Trophoblast cell (in vitro differentiated cells and primary cell): ENCODE data around the gene PCLAF.
"Not testable (repeated sequence)": the region's sequence is repeated elsewhere in the genome, so short reads cannot be mapped to it uniquely, and the experiment has no call there.

ENCODE experiments used
- DNase-seq, 2 donors: peaks; one replicate each; pipeline ENCODE4 v3.0.0-alpha.2; 2016
- H2AFZ ChIP-seq: 2 replicates; pipeline ENCODE4 v1.6.1; 2013; ENCODE audit warnings: low read length, moderate library complexity, mild to moderate bottlenecking; ENCODE audit not compliant: insufficient read depth, poor library complexity
- H2AK5ac ChIP-seq: 2 replicates; pipeline ENCODE4 v1.6.1; 2013; ENCODE audit warnings: mild to moderate bottlenecking, low read length
- H2BK120ac ChIP-seq: 2 replicates; pipeline ENCODE4 v1.6.1; 2013; ENCODE audit warnings: low read length, mild to moderate bottlenecking, moderate library complexity; ENCODE audit not compliant: insufficient read depth, poor library complexity
- H2BK12ac ChIP-seq: 2 replicates; pipeline ENCODE4 v1.6.1; 2013; ENCODE audit warnings: mild to moderate bottlenecking, low read length, moderate library complexity
- H2BK5ac ChIP-seq: 2 replicates; pipeline ENCODE4 v1.6.1; 2013; ENCODE audit warnings: low read length, low read depth, moderate library complexity, mild to moderate bottlenecking; ENCODE audit not compliant: poor library complexity
- H3K14ac ChIP-seq: 2 replicates; pipeline ENCODE4 v1.6.1; 2013; ENCODE audit warnings: mild to moderate bottlenecking, low read length
- H3K18ac ChIP-seq: 2 replicates; pipeline ENCODE4 v1.6.1; 2013; ENCODE audit warnings: mild to moderate bottlenecking, low read length
- H3K23ac ChIP-seq: 2 replicates; pipeline ENCODE4 v1.6.1; 2013; ENCODE audit warnings: low read length
- H3K27ac ChIP-seq: 2 replicates; pipeline ENCODE4 v1.5.1; 2013; ENCODE audit warnings: low read depth, mild to moderate bottlenecking, inconsistent platforms, low read length, moderate library complexity
- H3K27me3 ChIP-seq: 2 replicates; pipeline ENCODE4 v1.6.1; 2013; ENCODE audit warnings: inconsistent platforms, mild to moderate bottlenecking, low read length, moderate library complexity; ENCODE audit not compliant: insufficient read depth
- H3K36me3 ChIP-seq, 2 experiments: 1 replicate in 1 of 2; 2 replicates in 1 of 2; pipeline ENCODE4 v1.6.1; 2013; ENCODE audit warnings: low read length in 2 of 2, mild to moderate bottlenecking in 2 of 2, moderate library complexity in 1 of 2; ENCODE audit not compliant: insufficient read depth in 2 of 2, control insufficient read depth in 1 of 2
- H3K4ac ChIP-seq: 2 replicates; pipeline ENCODE4 v1.6.1; 2013; ENCODE audit warnings: low read depth, mild to moderate bottlenecking, low read length, moderate library complexity
- H3K4me1 ChIP-seq, 2 experiments: 1 replicate in 1 of 2; 2 replicates in 1 of 2; pipeline ENCODE4 v1.6.1; 2013; ENCODE audit warnings: low read length in 2 of 2, mild to moderate bottlenecking in 2 of 2, moderate library complexity in 1 of 2; ENCODE audit not compliant: insufficient read depth in 2 of 2, control insufficient read depth in 1 of 2
- H3K4me2 ChIP-seq: 2 replicates; pipeline ENCODE4 v1.6.1; 2013; ENCODE audit warnings: inconsistent platforms, mild to moderate bottlenecking, low read length, moderate library complexity
- H3K4me3 ChIP-seq: 2 replicates; pipeline ENCODE4 v1.5.1; 2013; ENCODE audit warnings: mild to moderate bottlenecking, low read depth, low read length, inconsistent platforms
- H3K79me1 ChIP-seq: one replicate; pipeline ENCODE4 v1.6.1; 2013; ENCODE audit warnings: low read length
- H3K79me2 ChIP-seq: 2 replicates; pipeline ENCODE4 v1.6.1; 2013; ENCODE audit warnings: low read length, mild to moderate bottlenecking; ENCODE audit not compliant: control insufficient read depth, insufficient read depth, poor library complexity
- H3K9ac ChIP-seq: 2 replicates; pipeline ENCODE4 v1.6.1; 2013; ENCODE audit warnings: mild to moderate bottlenecking, low read length
- H3K9me3 ChIP-seq: 2 replicates; pipeline ENCODE4 v1.6.1; 2013; ENCODE audit warnings: low read depth, mild to moderate bottlenecking, control low read depth, inconsistent platforms, low read length; ENCODE audit not compliant: insufficient read depth
- H4K12ac ChIP-seq: 2 replicates; pipeline ENCODE4 v1.6.1; 2013; ENCODE audit warnings: low read depth, mild to moderate bottlenecking, low read length, moderate library complexity
- H4K8ac ChIP-seq: 2 replicates; pipeline ENCODE4 v1.6.1; 2013; ENCODE audit warnings: low read depth, mild to moderate bottlenecking, low read length, moderate library complexity
- H4K91ac ChIP-seq: one replicate; pipeline ENCODE4 v1.6.1; 2013; ENCODE audit warnings: low read depth, mild to moderate bottlenecking, low read length, moderate library complexity
- WGBS: extraction: QIAGEN DNeasy Blood & Tissue Kit; methylation state at CpG from one replicate; pipeline ENCODE4 v1.1.7; 2013; ENCODE audit warnings: missing lambda C conversion rate; ENCODE audit not compliant: insufficient read length, insufficient coverage; ENCODE audit errors: extremely low coverage; 5-methylcytosine and 5-hydroxymethylcytosine counted together

The PCLAF gene

DNA sequence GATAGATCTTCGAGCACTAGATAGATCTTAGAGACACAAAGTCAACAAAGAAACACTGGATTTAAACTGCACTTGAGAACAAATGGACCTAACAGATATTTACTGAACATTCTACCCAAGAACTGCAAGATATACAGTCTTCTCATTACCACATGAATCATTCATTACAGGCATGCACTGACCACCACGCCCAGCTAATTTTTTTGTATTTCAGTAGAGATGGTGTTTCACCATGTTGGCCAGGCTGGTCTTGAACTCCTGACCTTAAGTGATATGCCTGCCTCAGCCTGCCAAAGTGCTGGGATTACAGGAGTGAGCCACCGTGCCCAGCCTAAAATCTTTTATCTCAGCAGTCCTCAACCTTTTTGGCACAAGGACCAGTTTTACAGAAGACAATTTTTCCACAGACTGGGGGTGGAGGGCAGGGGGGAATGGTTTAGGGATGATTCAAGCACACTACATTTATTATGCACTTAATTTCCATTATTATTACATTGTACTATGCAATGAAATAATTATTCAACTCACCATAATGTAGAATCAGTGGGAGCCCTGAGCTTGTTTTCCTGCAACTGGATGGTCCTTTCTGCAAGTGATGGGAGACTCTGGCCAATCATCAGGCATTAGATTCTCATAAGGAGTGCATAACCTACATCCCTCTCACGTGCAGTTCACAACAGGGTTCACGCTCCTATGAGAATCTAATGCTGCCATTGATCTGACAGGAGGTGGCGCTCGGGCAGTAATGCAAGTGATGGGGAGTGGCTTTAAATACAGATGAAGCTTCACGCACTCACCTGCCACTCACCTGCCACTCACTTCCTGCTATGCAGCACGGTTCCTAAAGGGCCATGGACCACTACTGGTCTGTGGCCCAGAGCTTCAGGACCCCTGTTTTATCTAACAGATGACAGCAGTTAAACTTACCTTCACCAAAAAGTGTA, 47.0 kb downstream of the PCLAF start:
- Histone ChIP-seq H3K23ac (no peak overlapping the region), H2BK12ac (no peak overlapping the region)
- WGBS: no CpG with 5 or more reads among the region's 9 CpGs

DNA sequence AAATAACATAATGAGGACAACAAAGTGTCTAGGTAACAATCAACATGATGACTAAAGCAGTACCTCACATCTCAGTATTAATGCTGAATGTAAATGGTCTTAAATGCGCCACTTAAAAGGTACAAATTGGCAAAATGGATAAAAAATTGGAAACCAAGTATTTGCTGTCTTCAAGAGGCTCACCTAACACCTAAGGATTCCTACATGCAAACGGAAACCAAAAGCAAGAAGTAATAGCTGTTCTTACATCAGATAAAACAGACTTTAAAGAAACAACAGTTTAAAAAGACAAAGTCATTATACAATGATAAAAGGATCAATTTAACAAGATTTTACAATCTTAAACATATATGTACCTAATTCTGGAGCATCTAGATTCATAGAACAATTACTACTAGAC, 47.7 kb downstream of the PCLAF start:
- no peak overlapping the region for H3K27ac ChIP-seq
- H3K9ac ChIP-seq: no peak overlapping the region
- H3K4me2 ChIP-seq: no peak overlapping the region
- H3K79me1 ChIP-seq: no peaks in the 10 kb centered on the region
- H3K36me3 ChIP-seq: no peaks in the 10 kb centered on the region
- no peaks in the 10 kb centered on the region for H3K79me2 ChIP-seq
- H3K9me3 ChIP-seq: no peaks in the 10 kb centered on the region
- no peak for DNase-seq
- no peak overlapping the region for H4K12ac ChIP-seq
- H2BK5ac ChIP-seq: no peak overlapping the region
- H2AK5ac ChIP-seq: no peak overlapping the region
- H3K4me1 ChIP-seq: no peaks in the 10 kb centered on the region
- no peak overlapping the region for H3K23ac ChIP-seq
- WGBS: no CpG with 5 or more reads among the region's 2 CpGs
- H3K4ac ChIP-seq: no peak overlapping the region
- no peak overlapping the region for H3K4me3 ChIP-seq
- no peak overlapping the region for H3K18ac ChIP-seq
- no peaks in the 10 kb centered on the region for H3K27me3 ChIP-seq
- no peak overlapping the region for H2BK120ac ChIP-seq
- no peak overlapping the region for H2AFZ ChIP-seq
- no peak overlapping the region for H2BK12ac ChIP-seq
- no peak overlapping the region for H4K91ac ChIP-seq
- no peak overlapping the region for H4K8ac ChIP-seq
- no peak overlapping the region for H3K14ac ChIP-seq

More for the DNA sequence above, 47.0 kb downstream of the PCLAF start:
- Histone ChIP-seq H3K27me3 (no peaks in the 10 kb centered on the region), H2BK120ac (no peak overlapping the region), H3K4me1 (no peaks in the 10 kb centered on the region), H3K27ac (no peak overlapping the region), H3K36me3 (no peaks in the 10 kb centered on the region), H3K4me3 (no peak overlapping the region), H4K91ac (no peak overlapping the region), H3K79me1 (no peaks in the 10 kb centered on the region), H3K9me3 (no peaks in the 10 kb centered on the region), H3K14ac (no peak overlapping the region), H3K4me2 (no peak overlapping the region), H2AFZ (no peak overlapping the region), H3K9ac (no peak overlapping the region), H2BK5ac (no peak overlapping the region), H3K18ac (no peak overlapping the region), H3K79me2 (no peaks in the 10 kb centered on the region), H4K8ac (no peak overlapping the region), H4K12ac (no peak overlapping the region), H2AK5ac (no peak overlapping the region), H3K4ac (no peak overlapping the region)
- peak; percentile 15 to 32 for DNase-seq

DNA sequence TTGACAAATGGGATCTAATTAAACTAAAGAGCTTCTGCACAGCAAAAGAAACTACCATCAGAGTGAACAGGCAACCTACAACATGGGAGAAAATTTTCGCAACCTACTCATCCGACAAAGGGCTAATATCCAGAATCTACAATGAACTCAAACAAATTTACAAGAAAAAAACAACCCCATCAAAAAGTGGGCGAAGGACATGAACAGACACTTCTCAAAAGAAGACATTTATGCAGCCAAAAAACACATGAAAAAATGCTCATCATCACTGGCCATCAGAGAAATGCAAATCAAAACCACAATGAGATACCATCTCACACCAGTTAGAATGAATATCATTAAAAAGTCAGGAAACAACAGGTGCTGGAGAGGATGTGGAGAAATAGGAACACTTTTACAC, 49.6 kb downstream of the PCLAF start:
- not testable (repeated sequence) for H3K27ac ChIP-seq, H4K8ac ChIP-seq, H2BK120ac ChIP-seq, DNase-seq, H3K9me3 ChIP-seq, H3K14ac ChIP-seq, H4K12ac ChIP-seq, H3K4ac ChIP-seq, H3K4me1 ChIP-seq, H2BK12ac ChIP-seq, H3K9ac ChIP-seq, H3K23ac ChIP-seq, H3K36me3 ChIP-seq, H4K91ac ChIP-seq, H3K27me3 ChIP-seq, H3K4me3 ChIP-seq, H3K4me2 ChIP-seq, H2BK5ac ChIP-seq, H2AK5ac ChIP-seq, H3K18ac ChIP-seq, H3K79me1 ChIP-seq, H2AFZ ChIP-seq, H3K79me2 ChIP-seq
- no CpG with 5 or more reads among the region's 3 CpGs for WGBS

DNA sequence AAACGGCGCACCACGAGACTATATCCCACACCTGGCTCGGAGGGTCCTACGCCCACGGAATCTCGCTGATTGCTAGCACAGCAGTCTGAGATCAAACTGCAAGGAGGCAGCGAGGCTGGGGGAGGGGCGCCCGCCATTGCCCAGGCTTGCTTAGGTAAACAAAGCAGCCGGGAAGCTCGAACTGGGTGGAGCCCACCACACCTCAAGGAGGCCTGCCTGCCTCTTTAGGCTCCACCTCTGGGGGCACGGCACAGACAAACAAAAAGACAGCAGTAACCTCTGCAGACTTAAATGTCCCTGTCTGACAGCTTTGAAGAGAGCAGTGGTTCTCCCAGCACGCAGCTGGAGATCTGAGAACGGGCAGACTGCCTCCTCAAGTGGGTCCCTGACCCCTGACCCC, 54.3 kb downstream of the PCLAF start:
- H3K4me3 ChIP-seq, H2AK5ac ChIP-seq, H2BK120ac ChIP-seq, H3K27ac ChIP-seq, H3K36me3 ChIP-seq, H3K4ac ChIP-seq, H4K12ac ChIP-seq, H4K8ac ChIP-seq, H3K14ac ChIP-seq, H3K27me3 ChIP-seq, H3K4me1 ChIP-seq, H3K9me3 ChIP-seq, H4K91ac ChIP-seq, H2BK12ac ChIP-seq, H3K79me2 ChIP-seq, H3K79me1 ChIP-seq, H3K4me2 ChIP-seq, H2BK5ac ChIP-seq, H3K23ac ChIP-seq, DNase-seq, H3K9ac ChIP-seq, H3K18ac ChIP-seq, H2AFZ ChIP-seq: not testable (repeated sequence)
- WGBS: no CpG with 5 or more reads among the region's 15 CpGs
